H9 (cell line): ENCODE results near the gene DOCK11. TPM values are rescaled to one million over a fixed set of nuclear protein-coding genes. Genes with fewer than 3 reads are reported as not detected.

ENCODE experiments used
- DNase-seq: peaks from one replicate; pipeline ENCODE4 v3.0.0-alpha.2; 2017
- H2AFZ ChIP-seq: one replicate; pipeline ENCODE4 v1.6.1; 2013; ENCODE audit warnings: mild to moderate bottlenecking, low read length, control low read depth, moderate library complexity
- H2AK5ac ChIP-seq: 2 replicates; pipeline ENCODE4 v1.6.1; 2013; ENCODE audit warnings: low read length, control low read depth, mixed read lengths; ENCODE audit not compliant: insufficient read length
- H2BK120ac ChIP-seq: one replicate; pipeline ENCODE4 v1.6.1; 2013; ENCODE audit warnings: low read depth, mild to moderate bottlenecking, low read length, control low read depth, inconsistent platforms; ENCODE audit not compliant: poor library complexity, severe bottlenecking
- H2BK12ac ChIP-seq: 2 replicates; pipeline ENCODE4 v1.6.1; 2013; ENCODE audit warnings: low read length, control low read depth, mixed read lengths, low read depth; ENCODE audit not compliant: insufficient read length
- H2BK15ac ChIP-seq: 2 replicates; pipeline ENCODE4 v1.6.1; 2013; ENCODE audit warnings: low read depth, low read length, control low read depth
- H2BK20ac ChIP-seq: one replicate; pipeline ENCODE4 v1.6.1; 2013; ENCODE audit warnings: low read depth, mild to moderate bottlenecking, low read length, control low read depth, inconsistent platforms; ENCODE audit not compliant: poor library complexity, severe bottlenecking
- H2BK5ac ChIP-seq: 2 replicates; pipeline ENCODE4 v1.6.1; 2013; ENCODE audit warnings: low read length, control low read depth, mixed read lengths; ENCODE audit not compliant: insufficient read length
- H3K14ac ChIP-seq: 2 replicates; pipeline ENCODE4 v1.6.1; 2013; ENCODE audit warnings: low read length, control low read depth; ENCODE audit not compliant: insufficient read depth
- H3K18ac ChIP-seq: 2 replicates; pipeline ENCODE4 v1.6.1; 2013; ENCODE audit warnings: low read depth, mild to moderate bottlenecking, mixed read lengths, low read length, control low read depth; ENCODE audit not compliant: insufficient read length
- H3K23ac ChIP-seq: 2 replicates; pipeline ENCODE4 v1.6.1; 2013; ENCODE audit warnings: low read length, control low read depth, mixed read lengths, low read depth; ENCODE audit not compliant: insufficient read length
- H3K23me2 ChIP-seq: 2 replicates; pipeline ENCODE4 v1.6.1; 2013; ENCODE audit warnings: low read depth, mild to moderate bottlenecking, mixed read lengths, low read length, control low read depth; ENCODE audit not compliant: insufficient read length, poor library complexity, severe bottlenecking
- H3K27ac ChIP-seq: 2 replicates; pipeline ENCODE4 v1.5.1; 2013; ENCODE audit warnings: low read length, control low read depth, mixed read lengths, low read depth; ENCODE audit not compliant: insufficient read length
- H3K27me3 ChIP-seq: 2 replicates; pipeline ENCODE4 v1.6.1; 2013; ENCODE audit warnings: low read length, control low read depth, inconsistent platforms; ENCODE audit not compliant: insufficient read depth
- H3K4ac ChIP-seq: 2 replicates; pipeline ENCODE4 v1.6.1; 2013; ENCODE audit warnings: low read depth, mild to moderate bottlenecking, control low read depth, inconsistent platforms, low read length, moderate library complexity
- H3K4me1 ChIP-seq: 2 replicates; pipeline ENCODE4 v1.6.1; 2013; ENCODE audit warnings: low read length, control low read depth, inconsistent platforms; ENCODE audit not compliant: insufficient read depth
- H3K4me2 ChIP-seq: 2 replicates; pipeline ENCODE4 v1.6.1; 2013; ENCODE audit warnings: low read length, control low read depth, mixed read lengths; ENCODE audit not compliant: insufficient read length, insufficient read depth
- H3K56ac ChIP-seq: 2 replicates; pipeline ENCODE4 v1.6.1; 2013; ENCODE audit warnings: low read depth, mild to moderate bottlenecking, mixed read lengths, low read length, control low read depth; ENCODE audit not compliant: insufficient read length
- H3K79me1 ChIP-seq: 2 replicates; pipeline ENCODE4 v1.6.1; 2013; ENCODE audit warnings: low read depth, mild to moderate bottlenecking, moderate library complexity, low read length, control low read depth, inconsistent platforms; ENCODE audit not compliant: insufficient read depth, poor library complexity, severe bottlenecking
- H3K79me2 ChIP-seq: 2 replicates; pipeline ENCODE4 v1.6.1; 2013; ENCODE audit warnings: low read length, control low read depth, inconsistent platforms; ENCODE audit not compliant: insufficient read depth
- H3K9ac ChIP-seq: 2 replicates; pipeline ENCODE4 v1.6.1; 2013; ENCODE audit warnings: low read length, control low read depth, mixed read lengths; ENCODE audit not compliant: insufficient read length; ENCODE audit errors: extremely low read depth
- H3K9me3 ChIP-seq: one replicate; pipeline ENCODE4 v1.6.1; 2013; ENCODE audit warnings: low read depth, low read length, inconsistent platforms; ENCODE audit not compliant: control insufficient read depth
- H3T11ph ChIP-seq: one replicate; pipeline ENCODE4 v1.6.1; 2013; ENCODE audit warnings: mild to moderate bottlenecking, low read length, control low read depth, inconsistent platforms
- H4K20me1 ChIP-seq: one replicate; pipeline ENCODE4 v1.6.1; 2013; ENCODE audit not compliant: control insufficient read depth, insufficient read length, insufficient read depth
- H4K5ac ChIP-seq: 2 replicates; pipeline ENCODE4 v1.6.1; 2013; ENCODE audit warnings: low read depth, mild to moderate bottlenecking, mixed read lengths, low read length, control low read depth; ENCODE audit not compliant: insufficient read length
- H4K8ac ChIP-seq: replicated peaks from 2 replicates; pipeline ENCODE4 v1.6.1; 2013; ENCODE audit warnings: low read length, control low read depth, mixed read lengths, low read depth; ENCODE audit not compliant: insufficient read length
- H4K91ac ChIP-seq: 2 replicates; pipeline ENCODE4 v1.6.1; 2013; ENCODE audit warnings: low read depth, mild to moderate bottlenecking, moderate library complexity, mixed read lengths, low read length, control low read depth; ENCODE audit not compliant: insufficient read length
- H3K27ac Mint-ChIP-seq, 3 experiments: 2 replicates in 2 of 3; 3 replicates in 1 of 3; pipeline ENCODE4 v1.8.0; 2020 to 2021; ENCODE audit warnings: mixed read lengths in 3 of 3, mild to moderate bottlenecking in 1 of 3, moderate library complexity in 1 of 3
- H3K27me3 Mint-ChIP-seq: 2 replicates; pipeline ENCODE4 v1.8.0; 2021; ENCODE audit warnings: low read depth, mild to moderate bottlenecking, moderate library complexity, mixed read lengths
- H3K36me3 Mint-ChIP-seq, 3 experiments: 2 replicates in 2 of 3; 3 replicates in 1 of 3; pipeline ENCODE4 v1.8.0; 2020 to 2021; ENCODE audit warnings: low read depth in 3 of 3, mixed read lengths in 3 of 3; ENCODE audit not compliant: insufficient read depth in 1 of 3
- H3K4me1 Mint-ChIP-seq, 2 experiments: 2 replicates each; pipeline ENCODE4 v1.8.0; 2020; ENCODE audit warnings: mixed read lengths in 2 of 2
- H3K4me3 Mint-ChIP-seq, 2 experiments: 2 replicates in 1 of 2; 3 replicates in 1 of 2; pipeline ENCODE4 v1.8.0; 2020 to 2021; ENCODE audit warnings: mild to moderate bottlenecking in 2 of 2, mixed read lengths in 2 of 2, moderate library complexity in 1 of 2
- H3K9me3 Mint-ChIP-seq, 2 experiments: 2 replicates in 1 of 2; 3 replicates in 1 of 2; pipeline ENCODE4 v1.8.0; 2020; ENCODE audit warnings: mild to moderate bottlenecking in 2 of 2, mixed read lengths in 2 of 2, moderate library complexity in 1 of 2
- CTCF ChIP-seq: fragments of 200-600 bp; sonication (generic); conservative IDR thresholded peaks from 3 replicates; pipeline ENCODE4 v1.8.0; 2021; ENCODE audit warnings: antibody characterized with exemption, mild to moderate bottlenecking
- WGBS: extraction: QIAGEN DNeasy Blood & Tissue Kit; methylation state at CpG from one replicate; pipeline ENCODE4 v1.1.7; 2013; ENCODE audit warnings: missing lambda C conversion rate, low lambda C conversion rate, mixed read lengths; ENCODE audit not compliant: insufficient read length; ENCODE audit errors: extremely low coverage; 5-methylcytosine and 5-hydroxymethylcytosine counted together
- total RNA-seq: library from RNA; stranded (reverse); gene quantifications from 2 replicates; pipeline ENCODE4 v1.2.1, GENCODE V29; 2021

The DOCK11 gene
- total RNA-seq, 1 experiment from 2014 or later = 6.2 TPM

- H3T11ph ChIP-seq = no peak overlapping the region
- no peak for TF ChIP-seq CTCF
- H3K4me1 ChIP-seq = peaks cover 2% of the 10 kb centered on the region; the same call in 1 of the 2 replicates
- H4K5ac ChIP-seq = no peak overlapping the region
- peaks cover 16% of the 10 kb centered on the region for H3K27me3 Mint-ChIP-seq
- H2BK12ac ChIP-seq = no peak overlapping the region
- no peaks in the 10 kb centered on the region for H4K20me1 ChIP-seq
- peaks cover 2 to 51% of the 10 kb centered on the region in 2 experiments; a peak in 4 of 5 replicates for H3K9me3 Mint-ChIP-seq
- peaks cover 17% of the 10 kb centered on the region for H3K9me3 ChIP-seq
- no peak overlapping the region for H3K9ac ChIP-seq
- H3K4me2 ChIP-seq = no peak overlapping the region
- H3K18ac ChIP-seq = no peak overlapping the region
- H3K23ac ChIP-seq = no peak overlapping the region
- DNase-seq = no peak
- no peak overlapping the region for H4K91ac ChIP-seq
- H3K27ac Mint-ChIP-seq = peak overlapping the region in 1 of 3 experiments; percentile 52; a peak in 2 of 7 replicates
- no peaks in the 10 kb centered on the region for H3K23me2 ChIP-seq
- H2BK15ac ChIP-seq = no peak overlapping the region
- no peak overlapping the region for H2AFZ ChIP-seq
- no peak overlapping the region for H3K4me3 Mint-ChIP-seq
- peaks cover 16 to 28% of the 10 kb centered on the region in 2 experiments for H3K4me1 Mint-ChIP-seq
- peaks cover 5% of the 10 kb centered on the region; the same call in 1 of the 2 replicates for H3K27me3 ChIP-seq
- no peaks in the 10 kb centered on the region for H3K79me2 ChIP-seq
- H3K56ac ChIP-seq = no peak overlapping the region
- no peak overlapping the region for H2AK5ac ChIP-seq
- no peak overlapping the region for H3K4ac ChIP-seq
- H4K8ac ChIP-seq = no peak overlapping the region
- H3K14ac ChIP-seq = no peak overlapping the region
- H2BK20ac ChIP-seq = no peak overlapping the region
- no peak overlapping the region for H2BK5ac ChIP-seq
- no peak overlapping the region for H3K27ac ChIP-seq
- H2BK120ac ChIP-seq = no peak overlapping the region
- peaks cover 0 to 7% (median 3%) of the 10 kb centered on the region in 3 experiments; a peak in 4 of 7 replicates for H3K36me3 Mint-ChIP-seq
- WGBS = no CpG with 5 or more reads among the region's 6 CpGs
- H3K79me1 ChIP-seq = no peaks in the 10 kb centered on the region
Observed at GRCh38 chrX:118502161-118502789, 6.7 kb downstream of the DOCK11 start.
